Measurements from ENCODE around the gene TRIP10. TPM values are rescaled to one million over a fixed set of nuclear protein-coding genes. Genes with fewer than 3 reads are reported as not detected.
A peak's percentile ranks its signal among the peaks of the same experiment; 100 is the strongest.

The TRIP10 gene
- total and polyA plus RNA-seq, 2 of the 13 experiments (the other 11 are each of a cell fraction or from before 2014, with no cell fraction given): 32.5 to 33.2 TPM

GRCh38 chr19:6753178-6754031, 13.9 kb downstream of the TRIP10 start (continued):
- TF ChIP-seq FUBP1 (CRISPR knock-in tag; IDR thresholded peaks at IDR 0.05; ENCODE audit: borderline replicate concordance) (no peak), ZNF292 (CRISPR knock-in tag; IDR thresholded peaks at IDR 0.05; ENCODE audit: borderline replicate concordance, low read depth) (peak; percentile 72; the same call in 1 of the 2 replicates), FOXC1 (CRISPR knock-in tag; IDR thresholded peaks at IDR 0.05; ENCODE audit: borderline replicate concordance) (0 out of 2 replicates have a peak, but pooled peaks have one; percentile 24), TBP (CRISPR knock-in tag; IDR thresholded peaks at IDR 0.05) (0 out of 2 replicates have a peak, but pooled peaks have one; percentile 51), ZBTB7A (CRISPR knock-in tag; IDR thresholded peaks at IDR 0.05) (peak; percentile 99), FIP1L1 (IDR thresholded peaks at IDR 0.05; ENCODE audit: borderline replicate concordance, insufficient read depth, low read depth, low read length) (no peak), ZNF281 (CRISPR knock-in tag; IDR thresholded peaks at IDR 0.05; ENCODE audit: borderline replicate concordance) (peak; percentile 96), PITX1 (CRISPR knock-in tag; IDR thresholded peaks at IDR 0.05) (peak; percentile 38; the same call in 1 of the 2 replicates), ZNF121 (CRISPR knock-in tag; IDR thresholded peaks at IDR 0.05) (peak; percentile 72; the same call in 1 of the 2 replicates), NR2F1 (CRISPR knock-in tag; IDR thresholded peaks at IDR 0.05) (peak; percentile 47 to 69; a peak in 3 of 4 replicates), ZNF761 (CRISPR knock-in tag; conservative IDR thresholded peaks at IDR 0.05) (peak; percentile 81; the same call in 1 of the 2 replicates), HOXA3 (CRISPR knock-in tag; IDR thresholded peaks at IDR 0.05) (peak; percentile 85), POGZ (CRISPR knock-in tag; IDR thresholded peaks at IDR 0.05) (no peak; the same call in 1 of the 2 replicates), ZNF562 (CRISPR knock-in tag; IDR thresholded peaks at IDR 0.05; ENCODE audit: borderline replicate concordance) (no peak), CREBL2 (CRISPR knock-in tag; IDR thresholded peaks at IDR 0.05; ENCODE audit: borderline replicate concordance) (peak; percentile 66; the same call in 1 of the 2 replicates), SRSF1 (optimal IDR thresholded peaks at IDR 0.05; ENCODE audit: low read depth, low read length) (peak; percentile 29), SNAPC2 (CRISPR knock-in tag; IDR thresholded peaks at IDR 0.05) (no peak), SKI (IDR thresholded peaks at IDR 0.05; ENCODE audit: partially characterized antibody) (peak; percentile 22), ZEB1 (IDR thresholded peaks at IDR 0.05; ENCODE audit: insufficient replicate concordance, low read depth) (no peak), CENPX (CRISPR knock-in tag; IDR thresholded peaks at IDR 0.05) (no peak), ZNF550 (CRISPR knock-in tag; IDR thresholded peaks at IDR 0.05; ENCODE audit: borderline replicate concordance) (no peak), ZFP82 (CRISPR knock-in tag; IDR thresholded peaks at IDR 0.05; ENCODE audit: borderline replicate concordance) (no peak)

Measured in HepG2 (cell line).